ENCODE results near the gene ADCY5.

ADCY5 gene

DNA sequence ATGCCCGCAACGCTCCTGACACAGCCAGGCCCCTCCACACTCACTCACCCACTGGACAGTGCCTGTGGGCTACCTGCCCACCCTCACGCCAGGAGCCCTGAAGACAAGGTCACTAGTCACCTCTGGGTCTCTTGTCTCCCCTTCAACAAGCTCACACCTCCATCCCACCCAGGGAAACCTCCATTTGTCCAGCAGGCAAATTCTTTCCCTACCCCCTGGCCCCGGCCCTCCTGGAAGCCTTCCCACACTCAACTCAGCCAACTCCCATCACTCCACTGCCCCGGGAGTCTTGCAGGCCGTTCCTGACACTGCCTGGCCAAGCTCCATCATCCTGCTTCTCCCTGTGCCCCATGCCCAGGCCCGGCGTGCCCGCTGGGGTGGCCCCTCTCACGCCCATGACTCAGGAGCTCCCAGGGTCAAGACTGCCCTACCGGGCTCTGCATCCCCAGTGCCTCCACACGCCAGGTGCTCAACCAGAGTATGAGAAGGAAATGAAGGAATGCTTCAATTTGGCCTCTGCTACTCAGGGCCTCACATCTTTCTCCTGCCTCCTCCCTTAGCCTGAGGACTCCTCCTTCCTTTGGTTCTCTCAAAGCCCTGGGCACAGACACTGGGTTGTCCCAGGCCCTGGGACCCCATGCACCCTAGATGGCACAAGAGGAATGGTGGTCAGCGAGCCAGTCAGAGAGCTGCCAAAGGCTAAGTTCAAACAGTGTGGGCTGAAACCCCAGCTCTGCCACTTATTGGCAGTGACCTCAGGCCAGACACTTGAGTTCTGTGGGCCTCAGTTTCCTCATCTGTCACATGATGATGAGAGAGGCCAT lies 158.6 kb downstream of the ADCY5 start:
- POLR2A ChIA-PET: no interaction called here
- TF ChIP-seq ELF4 (IDR thresholded peaks at IDR 0.05) (no peak), HDGF (IDR thresholded peaks at IDR 0.05; ENCODE audit: borderline replicate concordance) (no peak), FOXM1 (IDR thresholded peaks at IDR 0.05; ENCODE audit: borderline replicate concordance) (no peak), NFRKB (IDR thresholded peaks at IDR 0.05) (no peak), SP1 (IDR thresholded peaks at IDR 0.05) (no peak), FOXK2 (IDR thresholded peaks at IDR 0.05) (no peak), ARNT (IDR thresholded peaks at IDR 0.05) (no peak), TARDBP (IDR thresholded peaks at IDR 0.05) (no peak), CTBP1 (IDR thresholded peaks at IDR 0.05; ENCODE audit: borderline replicate concordance) (no peak), LEF1 (IDR thresholded peaks at IDR 0.05; ENCODE audit: borderline replicate concordance) (no peak), ZNF384 (IDR thresholded peaks at IDR 0.05) (no peak), SUZ12 (IDR thresholded peaks at IDR 0.05) (no peak)
- DNase-seq (ENCODE audit: extremely low spot score): no peak
- CTCF ChIA-PET: no interaction called here

- CTCF ChIA-PET: no interaction called here
- no peak for DNase-seq (ENCODE audit: extremely low spot score)
- TF ChIP-seq TARDBP (IDR thresholded peaks at IDR 0.05): no peak
- TF ChIP-seq FOXA1 (IDR thresholded peaks at IDR 0.05): no peak
- no peak for TF ChIP-seq PKNOX1 (IDR thresholded peaks at IDR 0.05)
- no peak for TF ChIP-seq FOXM1 (IDR thresholded peaks at IDR 0.05; ENCODE audit: borderline replicate concordance)
- no peak for TF ChIP-seq HDGF (IDR thresholded peaks at IDR 0.05; ENCODE audit: borderline replicate concordance)
- TF ChIP-seq L3MBTL2 (conservative IDR thresholded peaks at IDR 0.05): no peak
- no peak for TF ChIP-seq ARNT (IDR thresholded peaks at IDR 0.05)
- TF ChIP-seq LEF1 (IDR thresholded peaks at IDR 0.05; ENCODE audit: borderline replicate concordance): no peak
- no peak for TF ChIP-seq SP1 (IDR thresholded peaks at IDR 0.05)
- no peak for TF ChIP-seq BHLHE40 (IDR thresholded peaks at IDR 0.05; ENCODE audit: borderline replicate concordance)
- no peak for TF ChIP-seq ZNF384 (IDR thresholded peaks at IDR 0.05)
- no peak for TF ChIP-seq CTBP1 (IDR thresholded peaks at IDR 0.05; ENCODE audit: borderline replicate concordance)
- no peak for TF ChIP-seq SUZ12 (IDR thresholded peaks at IDR 0.05)
- no peak for TF ChIP-seq FOXK2 (IDR thresholded peaks at IDR 0.05)
- no peak for TF ChIP-seq ELF4 (IDR thresholded peaks at IDR 0.05)
- TF ChIP-seq NFRKB (IDR thresholded peaks at IDR 0.05): no peak
- POLR2A ChIA-PET: no interaction called here
These were observed 159.3 kb downstream of the ADCY5 start for GRCh38 chr3:123289391-123290106.

DNA sequence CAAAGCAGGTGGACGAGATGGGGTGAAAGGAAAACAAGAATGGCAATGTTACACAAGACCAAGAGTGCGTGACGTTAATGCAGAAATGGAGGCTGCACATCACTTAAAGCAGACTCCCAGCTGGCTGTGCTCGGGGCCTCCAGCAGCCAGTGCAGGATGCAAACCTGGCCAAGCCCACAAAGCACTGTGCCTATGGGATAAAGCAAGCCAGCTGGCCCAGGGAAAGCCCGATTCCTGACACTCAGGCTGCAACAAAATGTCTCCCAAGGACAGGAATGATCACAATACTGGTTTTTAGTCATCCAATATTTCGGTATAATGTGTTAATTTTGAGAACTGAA lies 161.0 kb downstream of the ADCY5 start:
- POLR2A ChIA-PET: no interaction called here
- TF ChIP-seq NFRKB (IDR thresholded peaks at IDR 0.05): no peak
- TF ChIP-seq FOXM1 (IDR thresholded peaks at IDR 0.05; ENCODE audit: borderline replicate concordance): no peak
- no peak for TF ChIP-seq SUZ12 (IDR thresholded peaks at IDR 0.05)
- no peak for TF ChIP-seq CTBP1 (IDR thresholded peaks at IDR 0.05; ENCODE audit: borderline replicate concordance)
- no peak for TF ChIP-seq L3MBTL2 (conservative IDR thresholded peaks at IDR 0.05)
- no peak for TF ChIP-seq FOXA1 (IDR thresholded peaks at IDR 0.05)
- no peak for TF ChIP-seq LEF1 (IDR thresholded peaks at IDR 0.05; ENCODE audit: borderline replicate concordance)
- TF ChIP-seq ARNT (IDR thresholded peaks at IDR 0.05): no peak
- no peak for TF ChIP-seq HDGF (IDR thresholded peaks at IDR 0.05; ENCODE audit: borderline replicate concordance)
- TF ChIP-seq ZNF384 (IDR thresholded peaks at IDR 0.05): no peak
- no peak for DNase-seq (ENCODE audit: extremely low spot score)
- CTCF ChIA-PET: no interaction called here

- ChIA-PET CTCF (no interaction called here), POLR2A (no interaction called here)
- no peak for TF ChIP-seq HDGF (IDR thresholded peaks at IDR 0.05; ENCODE audit: borderline replicate concordance)
- TF ChIP-seq PKNOX1 (IDR thresholded peaks at IDR 0.05): no peak
- TF ChIP-seq LEF1 (IDR thresholded peaks at IDR 0.05; ENCODE audit: borderline replicate concordance): no peak
- TF ChIP-seq SUZ12 (IDR thresholded peaks at IDR 0.05): no peak
- TF ChIP-seq NFRKB (IDR thresholded peaks at IDR 0.05): no peak
- no peak for TF ChIP-seq ARNT (IDR thresholded peaks at IDR 0.05)
- TF ChIP-seq L3MBTL2 (conservative IDR thresholded peaks at IDR 0.05): no peak
- TF ChIP-seq SP1 (IDR thresholded peaks at IDR 0.05): no peak
- TF ChIP-seq FOXM1 (IDR thresholded peaks at IDR 0.05; ENCODE audit: borderline replicate concordance): no peak
- no peak for TF ChIP-seq ELF4 (IDR thresholded peaks at IDR 0.05)
- no peak for TF ChIP-seq FOXK2 (IDR thresholded peaks at IDR 0.05)
- no peak for TF ChIP-seq ZNF384 (IDR thresholded peaks at IDR 0.05)
- no peak for TF ChIP-seq CTBP1 (IDR thresholded peaks at IDR 0.05; ENCODE audit: borderline replicate concordance)
- no peak for TF ChIP-seq BHLHE40 (IDR thresholded peaks at IDR 0.05; ENCODE audit: borderline replicate concordance)
- TF ChIP-seq TARDBP (IDR thresholded peaks at IDR 0.05): no peak
- no peak for TF ChIP-seq FOXA1 (IDR thresholded peaks at IDR 0.05)
- DNase-seq (ENCODE audit: extremely low spot score): no peak
These were observed 161.6 kb downstream of the ADCY5 start for GRCh38 chr3:123287051-123287961.

DNA sequence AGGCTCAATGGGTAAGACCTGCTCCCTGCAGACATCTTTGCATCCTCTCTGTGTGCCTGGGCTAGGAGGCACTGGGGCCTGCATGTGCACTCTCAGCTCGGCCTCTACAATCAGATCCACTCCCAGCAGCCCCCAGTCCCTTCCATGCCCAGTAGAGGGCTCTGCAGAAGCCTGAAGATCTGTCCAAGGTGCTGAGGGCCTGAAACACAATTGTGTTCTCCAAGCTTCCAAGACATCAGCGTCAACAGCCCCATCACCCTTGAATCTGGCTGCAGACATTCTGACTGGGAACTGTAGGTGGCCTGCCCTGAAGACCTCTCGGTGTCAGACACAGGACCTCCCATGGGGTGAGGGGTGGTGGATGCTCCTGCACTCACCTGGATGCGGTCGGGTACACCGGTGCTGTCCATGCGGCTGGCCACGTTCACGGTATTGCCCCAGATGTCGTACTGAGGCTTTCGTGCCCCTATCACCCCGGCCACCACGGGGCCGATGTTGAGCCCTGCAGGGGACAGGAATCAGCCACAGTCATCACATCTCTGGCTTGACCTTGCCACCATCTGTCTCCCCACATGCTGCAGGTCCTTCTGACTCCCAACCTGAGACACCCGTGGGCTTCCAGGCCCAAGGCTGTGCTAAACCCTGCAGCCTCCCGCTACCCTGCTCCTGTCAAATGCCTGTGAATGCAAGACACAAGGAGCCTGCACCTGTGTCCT lies 162.4 kb downstream of the ADCY5 start:
- TF ChIP-seq CTBP1 (IDR thresholded peaks at IDR 0.05; ENCODE audit: borderline replicate concordance) (no peak), SP1 (IDR thresholded peaks at IDR 0.05) (no peak), L3MBTL2 (conservative IDR thresholded peaks at IDR 0.05) (no peak), PKNOX1 (IDR thresholded peaks at IDR 0.05) (no peak), ARNT (IDR thresholded peaks at IDR 0.05) (no peak), FOXK2 (IDR thresholded peaks at IDR 0.05) (no peak), ZNF384 (IDR thresholded peaks at IDR 0.05) (no peak), SUZ12 (IDR thresholded peaks at IDR 0.05) (no peak), NFRKB (IDR thresholded peaks at IDR 0.05) (no peak), LEF1 (IDR thresholded peaks at IDR 0.05; ENCODE audit: borderline replicate concordance) (no peak)
- CTCF ChIA-PET: interaction anchor here (0.5 to 1.1 kb wide), 4 partner anchors 22 to 274 kb away, joined by 3 to 4 read pairs (median 3); no protein-coding TSS in a partner anchor
- POLR2A ChIA-PET: no interaction called here
- DNase-seq (ENCODE audit: extremely low spot score): peak; percentile 79

Measured in HEK293T (cell line).